ENCODE measurements around the gene SPSB1.

Gene SPSB1

DNA sequence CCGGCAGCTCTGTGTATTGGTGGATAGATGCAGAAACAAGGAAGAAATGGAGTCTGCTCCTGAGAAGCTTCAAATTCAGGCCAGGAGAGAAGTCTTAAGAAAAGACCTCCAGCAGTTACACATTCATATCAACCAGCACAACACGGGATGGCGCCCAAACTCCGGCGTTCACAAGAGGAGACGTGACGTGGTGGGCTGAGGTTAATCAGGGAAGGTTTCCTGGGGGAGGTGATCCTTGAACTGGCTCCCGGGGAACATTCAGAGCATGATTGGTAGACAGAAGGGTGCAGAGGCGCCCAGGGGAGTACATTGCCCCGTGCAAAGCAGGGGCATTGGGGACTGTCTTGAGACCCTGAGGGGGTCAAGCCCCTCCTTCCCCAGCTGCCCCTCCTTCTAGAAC lies 27.7 kb upstream of the SPSB1 start:
- in situ Hi-C loops (cut with MboI; ENCODE audit: low pct_unique_long_range_greater_than_20kb, low sequenced_read_pairs, unreplicated experiment) = no loop called here
- TF ChIP-seq, protein P1, sequence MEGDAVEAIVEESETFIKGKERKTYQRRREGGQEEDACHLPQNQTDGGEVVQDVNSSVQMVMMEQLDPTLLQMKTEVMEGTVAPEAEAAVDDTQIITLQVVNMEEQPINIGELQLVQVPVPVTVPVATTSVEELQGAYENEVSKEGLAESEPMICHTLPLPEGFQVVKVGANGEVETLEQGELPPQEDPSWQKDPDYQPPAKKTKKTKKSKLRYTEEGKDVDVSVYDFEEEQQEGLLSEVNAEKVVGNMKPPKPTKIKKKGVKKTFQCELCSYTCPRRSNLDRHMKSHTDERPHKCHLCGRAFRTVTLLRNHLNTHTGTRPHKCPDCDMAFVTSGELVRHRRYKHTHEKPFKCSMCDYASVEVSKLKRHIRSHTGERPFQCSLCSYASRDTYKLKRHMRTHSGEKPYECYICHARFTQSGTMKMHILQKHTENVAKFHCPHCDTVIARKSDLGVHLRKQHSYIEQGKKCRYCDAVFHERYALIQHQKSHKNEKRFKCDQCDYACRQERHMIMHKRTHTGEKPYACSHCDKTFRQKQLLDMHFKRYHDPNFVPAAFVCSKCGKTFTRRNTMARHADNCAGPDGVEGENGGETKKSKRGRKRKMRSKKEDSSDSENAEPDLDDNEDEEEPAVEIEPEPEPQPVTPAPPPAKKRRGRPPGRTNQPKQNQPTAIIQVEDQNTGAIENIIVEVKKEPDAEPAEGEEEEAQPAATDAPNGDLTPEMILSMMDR (IDR thresholded peaks at IDR 0.05; ENCODE audit: extremely low read depth, insufficient read depth, missing control alignments) = no peak
- no peak for DNase-seq (ENCODE audit: low spot score)

DNA sequence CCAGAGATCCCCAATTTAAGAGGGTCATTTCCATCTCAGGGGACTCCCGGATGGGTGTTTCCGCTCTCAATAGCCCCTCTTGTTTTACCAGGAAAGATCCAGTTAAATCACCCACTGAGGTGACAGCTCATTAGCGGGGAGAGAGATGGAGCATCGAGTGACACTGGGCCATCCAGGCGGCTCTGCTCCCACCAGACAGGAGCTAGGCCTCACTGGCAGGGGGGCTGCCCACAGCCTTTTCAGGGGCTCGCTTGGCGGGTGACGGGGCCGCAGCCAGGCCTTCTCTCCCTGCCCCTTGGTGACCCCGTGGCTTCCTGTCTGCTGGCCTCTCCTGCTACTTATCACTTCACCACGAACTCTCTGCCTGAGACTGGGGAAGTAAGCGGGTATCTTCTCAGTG lies 26.7 kb upstream of the SPSB1 start:
- DNase-seq (ENCODE audit: low spot score) = no peak
- TF ChIP-seq, protein P1 (IDR thresholded peaks at IDR 0.05; ENCODE audit: extremely low read depth, insufficient read depth, missing control alignments) = no peak

DNA sequence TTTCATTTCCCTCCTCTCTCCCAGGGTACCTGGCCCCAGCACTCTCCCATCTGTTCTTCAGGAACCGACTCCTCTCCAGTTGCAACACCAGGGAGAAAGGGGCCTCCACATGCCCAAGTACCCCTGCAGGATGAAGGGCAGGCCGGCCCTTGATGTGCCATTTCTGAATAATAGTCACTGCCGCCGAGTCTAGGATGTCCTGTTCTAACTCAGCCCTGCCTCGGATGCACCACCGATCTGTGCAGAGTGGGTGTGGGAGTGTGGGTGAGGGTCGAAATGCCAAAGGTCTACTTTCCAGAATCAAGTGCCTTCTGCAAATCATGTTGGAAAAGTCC lies 25.4 kb upstream of the SPSB1 start:
- in situ Hi-C loops (cut with MboI; ENCODE audit: low pct_unique_long_range_greater_than_20kb, low sequenced_read_pairs, unreplicated experiment) = no loop called here
- TF ChIP-seq, protein P1 (IDR thresholded peaks at IDR 0.05; ENCODE audit: extremely low read depth, insufficient read depth, missing control alignments) = no peak
- no peak for DNase-seq (ENCODE audit: low spot score)

More for the DNA sequence above, 26.7 kb upstream of the SPSB1 start:
- in situ Hi-C loops (cut with MboI; ENCODE audit: low pct_unique_long_range_greater_than_20kb, low sequenced_read_pairs, unreplicated experiment) = no loop called here

DNA sequence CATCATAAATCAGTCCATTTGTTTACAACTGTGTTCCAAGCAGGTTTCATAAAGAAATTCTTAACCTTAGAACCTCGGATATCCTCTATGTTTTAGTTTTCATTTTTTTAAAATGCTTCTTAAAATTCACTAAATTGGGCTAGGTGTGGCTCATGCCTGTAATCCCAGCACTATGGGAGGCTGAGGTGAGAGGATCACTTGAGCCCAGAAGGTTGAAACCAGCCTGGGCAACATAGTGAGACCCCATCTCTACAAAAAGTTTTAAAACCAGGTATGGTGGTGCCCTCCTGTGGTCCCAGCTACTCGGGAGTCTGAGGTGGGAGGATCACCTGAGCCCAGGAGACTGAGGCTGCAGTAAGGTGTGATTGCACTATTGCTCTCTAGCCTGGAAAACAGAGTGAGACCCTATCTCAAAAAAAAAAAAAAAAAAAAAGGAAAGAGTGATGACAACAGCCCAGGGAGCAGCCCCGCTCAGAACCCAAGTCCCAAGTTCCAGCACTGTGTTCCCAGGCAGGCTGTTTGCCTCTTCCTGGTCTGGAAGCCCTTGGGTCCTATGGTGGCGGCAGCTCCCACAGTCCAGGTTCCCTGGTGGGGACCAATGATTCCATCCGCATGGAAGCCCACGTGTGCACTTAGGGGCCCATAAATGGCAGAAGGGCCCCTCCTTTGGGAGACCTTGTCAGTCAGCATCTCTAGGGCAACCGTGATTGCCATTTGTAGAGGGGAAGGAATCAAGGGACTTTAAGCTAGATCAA lies 24.7 kb upstream of the SPSB1 start:
- in situ Hi-C loops (cut with MboI; ENCODE audit: low pct_unique_long_range_greater_than_20kb, low sequenced_read_pairs, unreplicated experiment) = no loop called here
- TF ChIP-seq, protein P1 (IDR thresholded peaks at IDR 0.05; ENCODE audit: extremely low read depth, insufficient read depth, missing control alignments) = no peak
- no peak for DNase-seq (ENCODE audit: low spot score)

DNA sequence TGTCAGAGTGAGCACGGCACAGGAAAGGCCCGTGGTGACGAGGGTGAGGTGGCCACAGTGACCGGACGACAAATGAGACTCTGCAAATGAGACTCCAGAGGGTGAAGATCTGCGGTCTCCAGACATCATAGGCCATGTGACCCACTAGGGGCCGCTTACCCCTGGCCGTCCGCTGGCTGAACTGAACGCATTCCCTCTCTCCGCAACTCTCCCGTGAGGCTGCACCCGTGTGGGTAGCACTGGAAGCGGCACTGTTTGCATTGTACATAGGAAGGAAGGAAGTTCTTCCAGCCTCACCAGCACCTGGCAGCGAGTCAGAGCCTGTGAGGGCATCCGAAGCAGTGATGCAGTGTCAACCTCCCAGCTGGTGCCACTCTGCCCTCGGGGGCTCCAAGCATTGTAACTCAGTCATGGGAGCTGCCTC lies 23.6 kb upstream of the SPSB1 start:
- in situ Hi-C loops (cut with MboI; ENCODE audit: low pct_unique_long_range_greater_than_20kb, low sequenced_read_pairs, unreplicated experiment) = no loop called here
- no peak for DNase-seq (ENCODE audit: low spot score)
- TF ChIP-seq, protein P1 (IDR thresholded peaks at IDR 0.05; ENCODE audit: extremely low read depth, insufficient read depth, missing control alignments) = no peak

DNA sequence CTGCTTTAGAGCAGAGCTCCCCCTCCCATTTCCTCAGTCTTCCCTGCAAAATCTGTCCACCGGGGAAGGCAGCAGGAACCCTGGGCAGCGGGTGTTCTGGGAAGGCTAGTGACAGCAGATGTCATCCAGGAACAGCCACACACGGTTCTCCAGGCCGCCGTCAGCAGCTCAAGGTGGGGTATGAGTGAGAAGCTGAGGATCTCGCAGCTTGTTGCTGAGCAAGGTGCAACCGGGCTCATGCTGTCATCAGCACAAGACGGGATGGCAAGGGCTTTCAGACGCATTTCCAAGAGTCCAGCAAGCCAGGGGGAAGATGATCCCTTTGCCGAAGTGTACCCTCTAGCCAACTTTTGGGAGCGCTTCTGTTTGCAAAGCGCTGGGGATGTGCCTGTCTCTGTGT lies 23.0 kb upstream of the SPSB1 start:
- DNase-seq (ENCODE audit: low spot score) = no peak
- in situ Hi-C loops (cut with MboI; ENCODE audit: low pct_unique_long_range_greater_than_20kb, low sequenced_read_pairs, unreplicated experiment) = no loop called here
- TF ChIP-seq, protein P1 (IDR thresholded peaks at IDR 0.05; ENCODE audit: extremely low read depth, insufficient read depth, missing control alignments) = no peak

Data from GM13977 (cell line).